HepG2 (cell line): ENCODE measurements around the gene FRRS1. TPM values are rescaled to one million over a fixed set of nuclear protein-coding genes. Genes with fewer than 3 reads are reported as not detected.

Experiments used
- ATAC-seq: fragments of 200-7000 bp; cut with Tn5 transposase; 3 replicates; pipeline ENCODE4 v1.9.1; 2020; ENCODE audit warnings: mild to moderate bottlenecking, moderate library complexity
- BruUV-seq: library from RNA; stranded (reverse); fragments of 400-500 nt; replicated peaks from 2 replicates; lab custom pipeline; 2021; lab: Mats Ljungman, UMichigan
- CTCF ChIA-PET: fragments of 300-600 bp; formaldehyde crosslinking; extraction: SDS; loops from one replicate; lab custom pipeline; 2021; ENCODE audit warnings: low total read pairs, inconsistent platforms, low intra/inter-chr PET ratio; lab: Yijun Ruan, JAX
- POLR2A ChIA-PET: fragments of 350-600 bp; sonication (Branson Sonifier 250); formaldehyde crosslinking; loops from one replicate; lab custom pipeline; 2020; ENCODE audit warnings: antibody characterized with exemption, inconsistent platforms; lab: Yijun Ruan, JAX
- DNase-seq: peaks from one replicate; pipeline ENCODE4 v3.0.0-alpha.2; 2015; ENCODE audit warnings: low spot score
- FAIRE-seq: peaks from 3 replicates; lab custom pipeline; 2011; peaks lifted over from hg19 to GRCh38; lab: Jason Lieb, UNC
- H2AFZ ChIP-seq: one replicate; pipeline ENCODE4 v1.6.1; 2011; ENCODE audit warnings: low read length, inconsistent platforms
- H3K27ac ChIP-seq: fragments of 300-600 bp; 3 replicates; pipeline ENCODE4 v1.8.0; 2011; ENCODE audit warnings: mixed run types, mild to moderate bottlenecking, mixed read lengths, low read length, inconsistent platforms; ENCODE audit not compliant: insufficient read depth; ENCODE audit errors: extremely low read length
- H3K27me3 ChIP-seq, 2 experiments: fragments of 200-600 bp in 1 of 2; 2 replicates in 1 of 2; 3 replicates in 1 of 2; pipeline versions ENCODE4 v1.6.0 to v1.8.0; 2011; ENCODE audit warnings: low read length in 2 of 2, mild to moderate bottlenecking in 2 of 2, moderate library complexity in 2 of 2, inconsistent platforms in 1 of 2; ENCODE audit not compliant: insufficient read depth in 2 of 2, control insufficient read depth in 1 of 2
- H3K36me3 ChIP-seq, 2 experiments: fragments of 200-600 bp in 1 of 2; replicated peaks in 1 of 2; 2 replicates in 1 of 2; 3 replicates in 1 of 2; pipeline versions ENCODE4 v1.5.1 to v1.8.0; 2011; ENCODE audit warnings: low read length in 2 of 2, inconsistent platforms in 1 of 2; ENCODE audit not compliant: insufficient read depth in 2 of 2, control insufficient read depth in 1 of 2
- H3K4me1 ChIP-seq: 2 replicates; pipeline ENCODE4 v1.5.1; 2012; ENCODE audit warnings: low read length, inconsistent platforms; ENCODE audit not compliant: insufficient read depth
- H3K4me2 ChIP-seq: 2 replicates; pipeline ENCODE4 v1.6.0; 2011; ENCODE audit warnings: low read depth, low read length, inconsistent platforms
- H3K4me3 ChIP-seq, 3 experiments: fragments of 200-600 bp in 1 of 3; sonication (generic), shearing (Covaris generic) in 1 of 3; replicated peaks in 1 of 3; 2 replicates each; pipeline ENCODE4 v1.5.1; 2011 to 2016; ENCODE audit warnings: low read length in 3 of 3, inconsistent platforms in 2 of 3, low read depth in 2 of 3, mild to moderate bottlenecking in 2 of 3, control low read depth in 1 of 3, mixed read lengths in 1 of 3; ENCODE audit not compliant: insufficient read depth in 1 of 3
- H3K79me2 ChIP-seq: one replicate; pipeline ENCODE4 v1.6.1; 2011; ENCODE audit warnings: low read length, inconsistent platforms; ENCODE audit not compliant: insufficient read depth
- H3K9ac ChIP-seq: 2 replicates; pipeline ENCODE4 v1.6.0; 2011; ENCODE audit warnings: mild to moderate bottlenecking, low read depth, low read length, inconsistent platforms; ENCODE audit not compliant: insufficient read depth
- H3K9me3 ChIP-seq: 2 replicates; pipeline ENCODE4 v1.5.1; 2012; ENCODE audit warnings: mild to moderate bottlenecking, low read length
- H4K20me1 ChIP-seq: 2 replicates; pipeline ENCODE4 v1.6.0; 2011; ENCODE audit warnings: inconsistent platforms, mild to moderate bottlenecking, low read length, moderate library complexity; ENCODE audit not compliant: insufficient read depth
- CBX1 ChIP-seq: IDR thresholded peaks from one replicate; pipeline ENCODE4 v1.6.1; 2016; ENCODE audit warnings: antibody characterized with exemption, low read depth
- MAFF ChIP-seq: IDR thresholded peaks from 2 replicates; pipeline ENCODE4 v1.6.1; 2011; ENCODE audit warnings: low read depth, low read length, improper control_type of control experiment
- MAFK ChIP-seq, 2 experiments: IDR thresholded peaks in 1 of 2; conservative IDR thresholded peaks in 1 of 2; 2 replicates each; pipeline ENCODE4 v1.6.1; 2011; ENCODE audit warnings: improper control_type of control experiment in 2 of 2, low read length in 2 of 2
- ZNF441 ChIP-seq: sonication (generic); formaldehyde crosslinking; IDR thresholded peaks from 2 replicates; pipeline ENCODE4 v1.7.0; 2021; ENCODE audit warnings: missing genetic modification reagents, borderline replicate concordance
- WGBS: methylation state at CpG from one replicate; pipeline ENCODE4 v1.1.6; 2017; ENCODE audit warnings: low lambda C conversion rate; 5-methylcytosine and 5-hydroxymethylcytosine counted together
- in situ Hi-C: cut with HindIII; loops from 2 replicates; pipeline ENCODE4 v1.10.0; 2017; ENCODE audit warnings: low pct_unique_long_range_greater_than_20kb; ENCODE audit not compliant: extremely low pct_ligation_motif_present
- intact Hi-C: fragments of 100-400 bp; cut with micrococcal nuclease; formaldehyde crosslinking; loops from one replicate; pipeline ENCODE4 v1.10.0; 2022; ENCODE audit not compliant: unreplicated experiment
- polyA plus RNA-seq, 8 experiments: library from polyadenylated mRNA; depleted of rRNA in 3 of 8; stranded (reverse) in 7 of 8; unstranded in 1 of 8; fragments of >200 nt; fragmentation: Illumina TruSeq in 4 of 8; extraction: Trizol in 4 of 8; gene quantifications; 2 replicates each; pipeline versions ENCODE4 v1.2.1 to v1.2.3, GENCODE V29; 2011 to 2016; ENCODE audit warnings: low read depth in 4 of 8, missing spikeins in 1 of 8, mixed read lengths in 1 of 8; ENCODE audit not compliant: insufficient read depth in 1 of 8
- total RNA-seq, 5 experiments: library from RNA; depleted of rRNA; stranded (reverse); fragments of >200 nt; fragmentation: Illumina TruSeq; extraction: Trizol; gene quantifications; 2 replicates each; pipeline ENCODE4 v1.2.3, GENCODE V29; 2016; ENCODE audit warnings: low read depth in 1 of 5
- TF ChIP-seq, protein P1 (sequence below): IDR thresholded peaks from 2 replicates; pipeline ENCODE4 v1.6.1; 2012; ENCODE audit warnings: low read depth, low read length, improper control_type of control experiment

FRRS1 gene
- total and polyA plus RNA-seq, 2 of the 13 experiments (the other 11 are each of a cell fraction or from before 2014, with no cell fraction given), result 22.6 to 23.4 TPM

DNA sequence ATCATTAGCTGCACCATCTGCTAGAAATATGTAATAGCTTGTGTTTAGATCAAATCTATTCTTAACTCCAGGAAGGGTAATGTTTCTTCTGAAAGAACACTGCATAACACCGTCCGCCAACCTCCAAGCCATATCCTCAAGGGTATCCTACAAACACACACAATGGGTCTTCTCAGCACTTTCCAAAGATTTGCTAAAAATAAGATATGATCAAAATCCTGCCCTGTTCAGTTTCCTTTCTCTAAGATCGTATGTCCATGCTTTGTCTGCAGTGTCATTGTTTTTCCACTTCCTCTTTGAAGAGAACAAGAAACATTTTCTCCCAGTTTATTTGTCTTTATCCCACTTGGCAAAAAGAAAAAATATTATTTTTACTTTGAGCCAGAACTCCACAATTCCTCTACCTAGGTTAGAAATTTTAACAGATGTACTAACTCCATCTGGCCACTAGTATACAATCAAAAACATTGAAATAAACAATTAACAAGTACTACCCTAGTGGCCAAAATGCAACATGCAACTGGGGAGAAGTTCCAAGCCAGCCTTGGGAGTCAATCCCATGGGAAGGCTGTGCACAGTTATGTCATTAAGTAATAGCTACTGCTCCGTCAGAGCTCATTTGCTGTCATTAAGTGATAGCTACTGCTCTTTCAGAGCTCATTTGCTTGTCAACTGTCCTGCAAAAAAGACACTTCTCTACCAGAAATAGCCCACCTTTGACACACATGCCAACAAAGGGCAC, 37.8 kb downstream of the FRRS1 start:
- no peak overlapping the region for H3K9ac ChIP-seq
- H3K27ac ChIP-seq, result no peak overlapping the region
- peak; percentile 60 for FAIRE-seq
- H3K36me3 ChIP-seq, result peaks cover 4 to 16% of the 10 kb centered on the region in 2 experiments; a peak in 4 of 5 replicates
- no peak overlapping the region for H3K4me3 ChIP-seq
- BruUV-seq, result no TSS peak
- peak; percentile 56 for DNase-seq
- H3K27me3 ChIP-seq, result no peaks in the 10 kb centered on the region
- peaks cover 15% of the 10 kb centered on the region for H3K4me1 ChIP-seq
- H3K79me2 ChIP-seq, result no peaks in the 10 kb centered on the region
- peak; percentile 97 for ATAC-seq
- H3K4me2 ChIP-seq, result no peak overlapping the region
- ChIA-PET CTCF (no interaction called here), POLR2A (no interaction called here)
- TF ChIP-seq, protein P1, sequence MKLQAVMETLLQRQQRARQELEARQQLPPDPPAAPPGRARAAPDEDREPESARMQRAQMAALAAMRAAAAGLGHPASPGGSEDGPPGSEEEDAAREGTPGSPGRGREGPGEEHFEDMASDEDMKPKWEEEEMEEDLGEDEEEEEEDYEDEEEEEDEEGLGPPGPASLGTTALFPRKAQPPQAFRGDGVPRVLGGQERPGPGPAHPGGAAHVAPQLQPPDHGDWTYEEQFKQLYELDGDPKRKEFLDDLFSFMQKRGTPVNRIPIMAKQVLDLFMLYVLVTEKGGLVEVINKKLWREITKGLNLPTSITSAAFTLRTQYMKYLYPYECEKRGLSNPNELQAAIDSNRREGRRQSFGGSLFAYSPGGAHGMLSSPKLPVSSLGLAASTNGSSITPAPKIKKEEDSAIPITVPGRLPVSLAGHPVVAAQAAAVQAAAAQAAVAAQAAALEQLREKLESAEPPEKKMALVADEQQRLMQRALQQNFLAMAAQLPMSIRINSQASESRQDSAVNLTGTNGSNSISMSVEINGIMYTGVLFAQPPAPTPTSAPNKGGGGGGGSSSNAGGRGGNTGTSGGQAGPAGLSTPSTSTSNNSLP, result peak; percentile 100
- no peak for TF ChIP-seq CBX1
- no peak overlapping the region for H2AFZ ChIP-seq
- no peaks in the 10 kb centered on the region for H4K20me1 ChIP-seq
- H3K9me3 ChIP-seq, result no peaks in the 10 kb centered on the region
- 99% methylated on average over 4 of the region's 4 CpGs for WGBS
- in situ Hi-C loops, result no loop called here
- intact Hi-C loops, result no loop called here

DNA sequence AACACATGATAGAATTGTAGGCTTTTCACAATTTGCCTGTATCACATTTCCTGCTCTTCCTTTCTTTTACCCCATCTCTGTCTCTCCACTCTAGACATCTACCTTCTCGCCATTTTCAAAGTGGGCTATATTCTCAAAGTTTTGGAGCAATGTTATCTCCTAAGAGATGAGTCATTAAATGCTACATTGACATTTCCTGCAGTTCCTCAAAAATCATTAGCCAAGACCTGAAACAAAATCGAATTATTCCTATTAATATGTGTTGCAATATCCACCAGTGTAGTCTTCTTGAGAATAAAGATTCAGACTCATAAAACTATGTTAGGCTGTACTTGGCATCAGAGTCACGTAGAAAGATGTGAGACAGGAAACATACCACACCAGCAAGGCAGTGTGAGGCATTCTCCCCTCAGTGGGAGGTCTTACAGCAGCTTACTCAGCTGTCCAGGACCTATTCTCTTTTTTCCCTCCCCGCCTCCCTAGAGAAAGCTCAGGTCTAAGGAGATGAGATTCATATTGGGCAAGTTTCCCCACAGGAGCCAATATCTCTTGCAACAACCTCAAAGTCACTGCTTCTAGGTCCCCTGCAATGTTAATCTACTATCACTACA, 38.8 kb downstream of the FRRS1 start:
- H3K4me3 ChIP-seq, result no peak overlapping the region
- FAIRE-seq, result no peak
- TF ChIP-seq MAFK (conservative IDR thresholded peaks at IDR 0.05 in 1 of 2, IDR thresholded peaks at IDR 0.05 in 1 of 2; ENCODE audit: low read length in 2 of 2) (peak; percentile 14 to 29; a peak in 1 of 4 replicates), ZNF441 (CRISPR knock-in tag) (no peak), MAFF (peak; percentile 23; the same call in 1 of the 2 replicates)
- TF ChIP-seq, all 625 proteins: peak for 2
- H3K27me3 ChIP-seq, result no peaks in the 10 kb centered on the region
- BruUV-seq, result no TSS peak
- no peak overlapping the region for H2AFZ ChIP-seq
- no peak for DNase-seq
- no peak overlapping the region for H3K27ac ChIP-seq
- no peaks in the 10 kb centered on the region for H3K9me3 ChIP-seq
- CTCF ChIA-PET, result no interaction called here
- in situ Hi-C loops, result no loop called here
- intact Hi-C loops, result no loop called here
- no peaks in the 10 kb centered on the region for H4K20me1 ChIP-seq
- no peak overlapping the region for H3K4me2 ChIP-seq
- ATAC-seq, result no peak
- peaks cover 4 to 16% of the 10 kb centered on the region in 2 experiments; a peak in 3 of 5 replicates for H3K36me3 ChIP-seq
- no peak overlapping the region for H3K9ac ChIP-seq
- H3K79me2 ChIP-seq, result no peaks in the 10 kb centered on the region
- POLR2A ChIA-PET, result no interaction called here
- peaks cover 15% of the 10 kb centered on the region for H3K4me1 ChIP-seq
- 90% methylated on average over 4 of the region's 4 CpGs for WGBS
